Measurements from ENCODE around the gene IQCH.

The IQCH gene

DNA sequence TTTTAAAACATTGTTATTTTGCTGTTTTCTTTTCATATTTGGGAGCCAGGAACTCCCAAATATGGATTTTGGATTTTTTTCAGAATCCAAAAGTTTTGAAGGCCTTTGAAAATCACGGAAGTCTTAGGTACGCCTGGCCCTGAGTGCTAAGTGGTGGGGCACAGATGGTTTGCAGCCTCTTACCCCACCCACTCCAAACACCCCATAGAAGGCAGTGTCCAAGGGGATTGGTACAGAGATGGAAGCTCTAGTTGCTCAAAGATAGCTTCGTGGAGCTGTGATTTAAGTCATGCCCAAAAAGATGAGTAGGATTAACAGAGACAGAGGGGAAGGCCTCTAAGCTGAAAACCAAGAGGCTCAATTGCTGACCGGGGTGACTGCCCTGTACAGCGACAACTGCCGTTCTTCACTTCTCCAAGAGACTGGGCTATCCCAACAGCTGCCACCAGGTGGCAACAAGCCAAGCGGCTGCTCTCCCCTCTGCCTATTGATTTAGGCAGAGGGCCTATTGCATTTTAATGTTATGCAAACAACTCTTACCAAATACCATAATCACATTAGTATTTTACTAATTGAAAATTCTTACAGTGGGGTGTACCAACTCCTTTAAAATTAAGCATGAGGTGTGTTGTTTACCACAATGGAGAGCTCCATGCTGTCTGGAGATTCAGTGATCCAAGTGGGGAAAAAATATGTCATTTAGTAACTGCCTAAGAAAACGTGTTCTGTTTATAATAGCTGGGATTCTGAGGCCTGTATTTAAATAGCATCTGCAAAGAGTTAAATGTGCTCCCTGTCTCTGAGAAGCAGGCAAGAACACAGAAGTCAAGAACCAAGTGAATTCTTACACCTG lies 202.3 kb downstream of the IQCH start:
- TF ChIP-seq, protein P1, sequence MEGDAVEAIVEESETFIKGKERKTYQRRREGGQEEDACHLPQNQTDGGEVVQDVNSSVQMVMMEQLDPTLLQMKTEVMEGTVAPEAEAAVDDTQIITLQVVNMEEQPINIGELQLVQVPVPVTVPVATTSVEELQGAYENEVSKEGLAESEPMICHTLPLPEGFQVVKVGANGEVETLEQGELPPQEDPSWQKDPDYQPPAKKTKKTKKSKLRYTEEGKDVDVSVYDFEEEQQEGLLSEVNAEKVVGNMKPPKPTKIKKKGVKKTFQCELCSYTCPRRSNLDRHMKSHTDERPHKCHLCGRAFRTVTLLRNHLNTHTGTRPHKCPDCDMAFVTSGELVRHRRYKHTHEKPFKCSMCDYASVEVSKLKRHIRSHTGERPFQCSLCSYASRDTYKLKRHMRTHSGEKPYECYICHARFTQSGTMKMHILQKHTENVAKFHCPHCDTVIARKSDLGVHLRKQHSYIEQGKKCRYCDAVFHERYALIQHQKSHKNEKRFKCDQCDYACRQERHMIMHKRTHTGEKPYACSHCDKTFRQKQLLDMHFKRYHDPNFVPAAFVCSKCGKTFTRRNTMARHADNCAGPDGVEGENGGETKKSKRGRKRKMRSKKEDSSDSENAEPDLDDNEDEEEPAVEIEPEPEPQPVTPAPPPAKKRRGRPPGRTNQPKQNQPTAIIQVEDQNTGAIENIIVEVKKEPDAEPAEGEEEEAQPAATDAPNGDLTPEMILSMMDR (conservative IDR thresholded peaks at IDR 0.05; ENCODE audit: low read depth, low read length) = peak; percentile 97
- H3K4me3 ChIP-seq (ENCODE audit: low read length) = no peak overlapping the region
- DNase-seq (ENCODE audit: low read depth) = no peak

- TF ChIP-seq, protein P1 (conservative IDR thresholded peaks at IDR 0.05; ENCODE audit: low read depth, low read length) = no peak
- H3K4me3 ChIP-seq (ENCODE audit: low read length) = no peak overlapping the region
- DNase-seq (ENCODE audit: low read depth) = no peak
Measured at GRCh38 chr15:67458331-67459029, 203.9 kb downstream of the IQCH start.

DNA sequence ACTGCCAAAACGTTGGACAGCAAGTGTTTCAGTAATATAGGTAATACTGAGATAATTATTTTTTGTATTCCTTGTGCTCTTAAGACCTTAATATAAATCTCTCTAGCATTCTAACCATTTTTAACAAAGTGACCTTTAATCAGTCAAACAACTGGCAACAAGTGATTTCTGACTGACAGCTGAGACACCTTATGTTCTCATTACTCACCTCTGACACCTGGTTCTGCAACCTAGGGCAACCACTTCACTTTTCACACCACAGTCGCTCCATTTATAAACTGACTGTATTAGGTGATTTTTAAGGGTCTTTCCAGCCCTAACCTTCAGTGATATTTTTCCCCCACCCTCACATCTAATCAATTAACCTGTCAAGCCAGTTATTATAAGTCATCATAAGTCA lies 205.9 kb downstream of the IQCH start:
- TF ChIP-seq, protein P1 (conservative IDR thresholded peaks at IDR 0.05; ENCODE audit: low read depth, low read length) = no peak
- H3K4me3 ChIP-seq (ENCODE audit: low read length) = no peak overlapping the region
- DNase-seq (ENCODE audit: low read depth) = no peak

- H3K4me3 ChIP-seq (ENCODE audit: low read length) = no peak overlapping the region
- DNase-seq (ENCODE audit: low read depth) = no peak
- TF ChIP-seq, protein P1 (conservative IDR thresholded peaks at IDR 0.05; ENCODE audit: low read depth, low read length) = no peak
Measured at GRCh38 chr15:67461735-67462134, 207.1 kb downstream of the IQCH start.

DNA sequence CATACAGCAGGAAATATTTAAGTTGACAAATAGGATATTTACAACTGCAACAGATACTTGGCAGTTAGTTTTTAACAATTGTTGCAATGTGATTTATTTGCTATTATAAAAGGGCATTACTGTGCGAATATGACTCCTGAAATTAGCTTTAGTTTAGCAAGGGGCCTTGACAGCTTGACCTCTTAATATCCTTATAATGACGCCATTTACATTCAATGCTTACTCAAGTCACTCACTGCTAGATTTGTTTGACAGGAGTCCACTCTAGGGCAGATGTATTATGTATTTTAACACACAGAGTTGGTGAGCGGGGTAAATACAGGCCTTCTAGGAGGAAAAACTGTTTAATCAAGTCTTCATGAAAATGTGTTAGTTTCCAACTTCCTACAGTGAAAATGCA lies 208.3 kb downstream of the IQCH start:
- no peak for DNase-seq (ENCODE audit: low read depth)
- no peak overlapping the region for H3K4me3 ChIP-seq (ENCODE audit: low read length)
- TF ChIP-seq, protein P1 (conservative IDR thresholded peaks at IDR 0.05; ENCODE audit: low read depth, low read length) = no peak

- no peak for DNase-seq (ENCODE audit: low read depth)
- TF ChIP-seq, protein P1 (conservative IDR thresholded peaks at IDR 0.05; ENCODE audit: low read depth, low read length) = no peak
- H3K4me3 ChIP-seq (ENCODE audit: low read length) = no peak overlapping the region
Measured at GRCh38 chr15:67463488-67463887, 208.9 kb downstream of the IQCH start.
